KMS-11 (cell line): ENCODE data around the gene PRDM16.

Experiments
- H2AFZ ChIP-seq: fragments of 200-600 bp; sonication (generic); 2 replicates; pipeline ENCODE4 v1.6.1; 2016; ENCODE audit warnings: antibody characterized with exemption, mixed run types, low read depth
- H3K27ac ChIP-seq: fragments of 200-600 bp; sonication (generic); 2 replicates; pipeline ENCODE4 v1.6.1; 2016; ENCODE audit warnings: mild to moderate bottlenecking, mixed run types
- H3K27me3 ChIP-seq: fragments of 200-600 bp; sonication (generic); 2 replicates; pipeline ENCODE4 v1.6.1; 2017; ENCODE audit warnings: mild to moderate bottlenecking, low read depth, mixed run types, moderate library complexity; ENCODE audit not compliant: insufficient read depth
- H3K36me3 ChIP-seq: fragments of 200-600 bp; sonication (generic); 2 replicates; pipeline ENCODE4 v1.6.1; 2017; ENCODE audit warnings: mild to moderate bottlenecking, mixed run types; ENCODE audit not compliant: insufficient read depth
- H3K4me1 ChIP-seq: fragments of 200-600 bp; sonication (generic); 2 replicates; pipeline ENCODE4 v1.6.1; 2016; ENCODE audit warnings: mild to moderate bottlenecking, low read depth, mixed run types; ENCODE audit not compliant: poor library complexity, severe bottlenecking
- H3K4me2 ChIP-seq: fragments of 200-600 bp; sonication (generic); 2 replicates; pipeline ENCODE4 v1.7.0; 2016; ENCODE audit warnings: mild to moderate bottlenecking, mixed run types
- H3K4me3 ChIP-seq: fragments of 200-600 bp; sonication (generic); IDR thresholded peaks from 2 replicates; pipeline ENCODE4 v1.6.1; 2017; ENCODE audit warnings: low read depth, low read length, mixed read lengths; ENCODE audit not compliant: insufficient read depth
- H3K79me2 ChIP-seq: fragments of 200-600 bp; sonication (generic); 2 replicates; pipeline ENCODE4 v1.6.1; 2016; ENCODE audit warnings: low read depth, mixed run types; ENCODE audit not compliant: insufficient read depth
- H3K9ac ChIP-seq: fragments of 200-600 bp; sonication (generic); 2 replicates; pipeline ENCODE4 v1.6.1; 2016; ENCODE audit warnings: mild to moderate bottlenecking, mixed run types
- H4K20me1 ChIP-seq: fragments of 200-600 bp; sonication (generic); 2 replicates; pipeline ENCODE4 v1.6.1; 2016; ENCODE audit warnings: mild to moderate bottlenecking, mixed run types; ENCODE audit not compliant: insufficient read depth
- TF ChIP-seq, protein P1 (sequence below): fragments of 200-600 bp; sonication (generic); conservative IDR thresholded peaks from 2 replicates; pipeline ENCODE4 v1.6.1; 2017; ENCODE audit warnings: low read depth, mild to moderate bottlenecking, antibody characterized with exemption, low read length, moderate library complexity, mixed read lengths

Gene PRDM16

DNA sequence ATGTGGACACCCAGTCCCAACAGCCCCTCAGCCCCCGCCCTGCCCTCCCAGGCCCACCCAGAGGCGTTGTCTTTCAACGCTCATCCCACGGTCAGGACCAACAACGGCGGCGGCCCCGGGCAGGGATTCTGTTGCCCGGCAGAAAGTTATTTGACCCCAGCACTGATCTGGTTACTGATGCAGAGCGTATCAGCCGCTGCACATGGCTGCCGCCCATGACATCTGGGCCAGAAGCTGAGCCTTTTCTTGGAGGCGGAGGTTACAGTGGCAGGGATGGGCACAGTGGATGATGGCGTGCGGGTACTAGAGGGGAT, 258.3 kb downstream of the PRDM16 start:
- no peaks in the 10 kb centered on the region for H3K79me2 ChIP-seq

DNA sequence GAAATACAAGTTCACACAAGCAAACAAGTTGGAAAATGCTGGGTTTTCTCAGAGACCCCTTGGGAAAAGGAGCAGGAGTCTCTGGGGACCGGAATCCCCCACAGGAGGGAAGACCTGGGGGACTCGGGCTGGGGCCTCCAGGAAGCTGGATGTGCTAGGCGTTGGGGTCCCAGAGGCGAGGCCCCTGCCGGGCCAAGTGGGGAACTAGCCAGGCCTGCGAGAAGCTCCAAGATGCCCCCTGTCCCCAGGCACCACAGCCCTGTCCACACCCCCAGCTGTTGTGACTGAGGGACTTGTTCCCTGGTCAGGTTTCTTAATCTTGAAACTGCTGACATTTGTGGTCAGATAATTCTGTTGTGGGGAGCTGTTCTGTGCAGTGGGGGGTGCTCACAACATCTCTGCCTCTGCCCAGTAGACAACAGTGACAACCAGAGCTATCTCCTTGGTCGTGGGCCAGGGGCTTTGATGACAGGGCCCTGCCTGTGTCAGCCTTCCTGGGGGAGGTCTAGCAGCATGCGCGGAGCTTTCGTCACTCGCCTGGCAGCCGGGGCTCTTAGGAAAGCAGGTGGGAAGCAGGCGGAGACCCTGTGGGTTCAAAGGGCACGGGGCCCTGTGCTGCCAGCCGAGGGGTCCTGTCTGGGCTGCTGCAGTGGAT, 259.1 kb downstream of the PRDM16 start:
- no peaks in the 10 kb centered on the region for H4K20me1 ChIP-seq
- H3K79me2 ChIP-seq: no peaks in the 10 kb centered on the region
- H3K27me3 ChIP-seq: peaks cover 11% of the 10 kb centered on the region; the same call in 1 of the 2 replicates
- H3K27ac ChIP-seq: no peak overlapping the region
- TF ChIP-seq, protein P1, sequence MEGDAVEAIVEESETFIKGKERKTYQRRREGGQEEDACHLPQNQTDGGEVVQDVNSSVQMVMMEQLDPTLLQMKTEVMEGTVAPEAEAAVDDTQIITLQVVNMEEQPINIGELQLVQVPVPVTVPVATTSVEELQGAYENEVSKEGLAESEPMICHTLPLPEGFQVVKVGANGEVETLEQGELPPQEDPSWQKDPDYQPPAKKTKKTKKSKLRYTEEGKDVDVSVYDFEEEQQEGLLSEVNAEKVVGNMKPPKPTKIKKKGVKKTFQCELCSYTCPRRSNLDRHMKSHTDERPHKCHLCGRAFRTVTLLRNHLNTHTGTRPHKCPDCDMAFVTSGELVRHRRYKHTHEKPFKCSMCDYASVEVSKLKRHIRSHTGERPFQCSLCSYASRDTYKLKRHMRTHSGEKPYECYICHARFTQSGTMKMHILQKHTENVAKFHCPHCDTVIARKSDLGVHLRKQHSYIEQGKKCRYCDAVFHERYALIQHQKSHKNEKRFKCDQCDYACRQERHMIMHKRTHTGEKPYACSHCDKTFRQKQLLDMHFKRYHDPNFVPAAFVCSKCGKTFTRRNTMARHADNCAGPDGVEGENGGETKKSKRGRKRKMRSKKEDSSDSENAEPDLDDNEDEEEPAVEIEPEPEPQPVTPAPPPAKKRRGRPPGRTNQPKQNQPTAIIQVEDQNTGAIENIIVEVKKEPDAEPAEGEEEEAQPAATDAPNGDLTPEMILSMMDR: no peak
- no peaks in the 10 kb centered on the region for H3K36me3 ChIP-seq
- H3K4me3 ChIP-seq: no peak overlapping the region
- no peak overlapping the region for H3K9ac ChIP-seq
- no peak overlapping the region for H2AFZ ChIP-seq
- H3K4me1 ChIP-seq: no peaks in the 10 kb centered on the region
- H3K4me2 ChIP-seq: no peak overlapping the region

More for the DNA sequence above, 258.3 kb downstream of the PRDM16 start:
- H3K4me2 ChIP-seq: no peak overlapping the region
- no peaks in the 10 kb centered on the region for H4K20me1 ChIP-seq
- H3K27me3 ChIP-seq: peaks cover 16% of the 10 kb centered on the region; the same call in 1 of the 2 replicates
- no peak overlapping the region for H3K9ac ChIP-seq
- no peak overlapping the region for H2AFZ ChIP-seq
- no peaks in the 10 kb centered on the region for H3K4me1 ChIP-seq
- H3K4me3 ChIP-seq: no peak overlapping the region
- TF ChIP-seq, protein P1: no peak
- no peak overlapping the region for H3K27ac ChIP-seq
- H3K36me3 ChIP-seq: no peaks in the 10 kb centered on the region

DNA sequence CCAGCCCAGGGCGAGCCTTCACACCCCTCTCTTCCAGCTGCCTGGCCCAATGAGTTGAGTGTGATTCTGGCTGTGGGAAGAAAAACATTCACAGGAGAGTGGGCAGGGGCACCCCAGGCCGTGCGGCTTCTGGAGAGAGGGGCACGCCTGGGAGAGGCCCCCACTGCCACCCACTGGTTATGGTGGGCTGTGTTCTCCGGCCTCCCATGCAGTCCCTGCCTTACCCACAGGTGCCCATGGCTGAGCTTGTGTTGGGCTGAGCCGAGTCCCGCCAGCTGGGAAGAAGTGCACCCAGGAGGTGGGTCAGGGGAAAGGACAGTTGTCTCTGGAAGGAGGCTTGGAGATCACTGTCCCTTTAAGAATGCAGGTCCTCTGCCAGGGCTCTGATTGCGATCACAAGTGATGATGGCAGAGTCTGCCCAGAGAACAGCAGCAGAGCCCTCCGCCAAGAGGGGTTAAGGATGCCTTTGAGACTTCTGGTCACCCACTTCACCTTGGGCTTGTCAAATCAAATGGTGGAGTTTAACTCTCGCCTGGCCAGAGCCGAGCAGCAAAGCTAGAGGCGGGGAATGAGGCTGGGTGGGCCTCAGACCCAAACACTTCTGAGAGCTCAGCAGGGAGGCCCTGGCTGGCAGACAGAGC, 260.8 kb downstream of the PRDM16 start:
- Histone ChIP-seq H3K27ac (no peak overlapping the region), H3K79me2 (no peaks in the 10 kb centered on the region), H2AFZ (no peak overlapping the region), H3K4me3 (no peak overlapping the region), H3K4me1 (no peaks in the 10 kb centered on the region), H3K36me3 (no peaks in the 10 kb centered on the region), H3K27me3 (peaks cover 8% of the 10 kb centered on the region; the same call in 1 of the 2 replicates), H4K20me1 (no peaks in the 10 kb centered on the region), H3K4me2 (no peak overlapping the region), H3K9ac (no peak overlapping the region)
- TF ChIP-seq, protein P1: no peak

DNA sequence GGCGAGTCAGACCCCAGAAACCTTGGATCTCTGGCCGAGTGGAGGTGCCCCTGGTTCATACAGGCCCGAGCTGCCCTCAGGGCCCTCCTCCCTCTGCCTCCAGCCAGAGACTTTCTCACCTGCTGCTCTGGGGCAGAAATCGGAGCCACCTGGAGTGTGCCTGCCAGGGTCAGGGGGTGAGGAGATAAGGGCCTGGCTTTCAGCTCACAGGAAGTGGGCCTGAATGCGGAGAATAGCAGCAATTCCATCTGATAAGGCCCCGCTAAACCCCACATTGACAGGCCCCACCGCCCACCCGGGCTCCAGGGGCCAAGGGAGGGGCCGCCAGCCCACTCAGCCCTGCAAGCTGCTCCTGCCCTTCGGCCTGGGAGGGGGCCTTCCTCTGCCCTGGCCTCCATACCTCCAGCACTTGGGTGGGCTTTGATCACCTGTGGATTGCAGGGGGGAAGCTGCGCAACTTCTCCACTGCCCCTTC, 261.8 kb downstream of the PRDM16 start:
- TF ChIP-seq, protein P1: no peak
- H4K20me1 ChIP-seq: no peaks in the 10 kb centered on the region
- H3K4me2 ChIP-seq: no peak overlapping the region
- H3K27ac ChIP-seq: no peak overlapping the region
- H3K4me1 ChIP-seq: no peaks in the 10 kb centered on the region
- H3K9ac ChIP-seq: no peak overlapping the region
- no peak overlapping the region for H2AFZ ChIP-seq
- H3K36me3 ChIP-seq: no peaks in the 10 kb centered on the region
- no peak overlapping the region for H3K4me3 ChIP-seq
- peaks cover 8% of the 10 kb centered on the region; the same call in 1 of the 2 replicates for H3K27me3 ChIP-seq
- no peaks in the 10 kb centered on the region for H3K79me2 ChIP-seq
